IMR-90 (cell line): ENCODE measurements around the gene FBXO34. TPM values are rescaled to one million over a fixed set of nuclear protein-coding genes. Genes with fewer than 3 reads are reported as not detected.
A peak's percentile ranks its signal among the peaks of the same experiment; 100 is the strongest.

Experiments
- ATAC-seq: fragments of 200-7000 bp; cut with Tn5 transposase; 2 replicates; pipeline ENCODE4 v1.9.1; 2020; ENCODE audit warnings: low read depth, mild to moderate bottlenecking, moderate library complexity
- BruUV-seq: library from RNA; stranded (reverse); fragments of 400-500 nt; replicated peaks from 2 replicates; lab custom pipeline; 2021; lab: Mats Ljungman, UMichigan
- CTCF ChIA-PET: fragments of 300-600 bp; formaldehyde crosslinking; extraction: SDS; loops from one replicate; lab custom pipeline; 2021; ENCODE audit warnings: antibody characterized with exemption; lab: Yijun Ruan, JAX
- POLR2A ChIA-PET: fragments of 300-600 bp; sonication (Branson Sonifier 250); formaldehyde crosslinking; loops from one replicate; lab custom pipeline; 2022; ENCODE audit warnings: antibody characterized with exemption; ENCODE audit not compliant: unreplicated experiment; lab: Charles Lee
- DNase-seq: peaks from one replicate; pipeline ENCODE4 v3.0.0; 2013
- H2AFZ ChIP-seq: replicated peaks from 2 replicates; pipeline ENCODE3; 2013; ENCODE audit warnings: low read length, mild to moderate bottlenecking; ENCODE audit not compliant: poor library complexity
- H2AK5ac ChIP-seq: 2 replicates; pipeline ENCODE4 v1.6.1; 2013; ENCODE audit warnings: low read depth, low read length, inconsistent platforms
- H2AK9ac ChIP-seq: replicated peaks from 2 replicates; pipeline ENCODE3; 2013; ENCODE audit warnings: mild to moderate bottlenecking, low read depth, low read length, moderate library complexity; ENCODE audit not compliant: poor library complexity
- H2BK120ac ChIP-seq: 2 replicates; pipeline ENCODE4 v1.6.1; 2013; ENCODE audit warnings: low read depth, low read length, inconsistent platforms
- H2BK15ac ChIP-seq: 3 replicates; pipeline ENCODE4 v1.6.1; 2013; ENCODE audit warnings: low read depth, low read length, inconsistent platforms
- H2BK20ac ChIP-seq: 2 replicates; pipeline ENCODE4 v1.6.1; 2013; ENCODE audit warnings: low read depth, mild to moderate bottlenecking, inconsistent platforms, low read length, moderate library complexity
- H2BK5ac ChIP-seq: 2 replicates; pipeline ENCODE4 v1.6.1; 2013; ENCODE audit warnings: mild to moderate bottlenecking, low read depth, low read length, inconsistent platforms; ENCODE audit not compliant: poor library complexity, severe bottlenecking
- H3K14ac ChIP-seq: replicated peaks from 2 replicates; pipeline ENCODE4 v1.6.1; 2013; ENCODE audit warnings: low read depth, low read length, inconsistent platforms
- H3K18ac ChIP-seq: 2 replicates; pipeline ENCODE4 v1.6.1; 2013; ENCODE audit warnings: low read depth, low read length, control low read depth
- H3K23ac ChIP-seq: 2 replicates; pipeline ENCODE4 v1.6.1; 2013; ENCODE audit warnings: low read depth, low read length, inconsistent platforms
- H3K27ac ChIP-seq: 2 replicates; pipeline ENCODE4 v1.5.1; 2013; ENCODE audit warnings: mild to moderate bottlenecking, control low read depth, low read length; ENCODE audit not compliant: insufficient read depth
- H3K27me3 ChIP-seq: 2 replicates; pipeline ENCODE4 v1.6.1; 2013; ENCODE audit warnings: low read length; ENCODE audit not compliant: control insufficient read depth, insufficient read depth
- H3K36me3 ChIP-seq: 2 replicates; pipeline ENCODE4 v1.6.1; 2013; ENCODE audit warnings: low read length, mixed read lengths; ENCODE audit not compliant: control insufficient read depth, insufficient read depth
- H3K4ac ChIP-seq: 2 replicates; pipeline ENCODE4 v1.6.1; 2013; ENCODE audit warnings: low read depth, low read length, inconsistent platforms
- H3K4me1 ChIP-seq: 2 replicates; pipeline ENCODE4 v1.6.1; 2013; ENCODE audit warnings: low read length, mixed read lengths; ENCODE audit not compliant: control insufficient read depth, insufficient read depth
- H3K4me2 ChIP-seq: 2 replicates; pipeline ENCODE4 v1.6.1; 2013; ENCODE audit warnings: low read depth, mild to moderate bottlenecking, control low read depth, low read length, moderate library complexity
- H3K4me3 ChIP-seq: 2 replicates; pipeline ENCODE4 v1.5.1; 2013; ENCODE audit warnings: low read depth, mild to moderate bottlenecking, control low read depth, low read length, moderate library complexity; ENCODE audit not compliant: insufficient read depth
- H3K56ac ChIP-seq: 2 replicates; pipeline ENCODE4 v1.6.1; 2013; ENCODE audit warnings: low read length, inconsistent platforms; ENCODE audit not compliant: insufficient read depth; ENCODE audit errors: extremely low read depth
- H3K79me1 ChIP-seq, 2 experiments: 2 replicates each; pipeline ENCODE4 v1.6.1; 2013; ENCODE audit warnings: low read length in 2 of 2, inconsistent platforms in 1 of 2, low read depth in 1 of 2
- H3K9ac ChIP-seq: 2 replicates; pipeline ENCODE4 v1.6.1; 2013; ENCODE audit warnings: low read depth, low read length, control low read depth
- H3K9me1 ChIP-seq: 2 replicates; pipeline ENCODE4 v1.6.1; 2013; ENCODE audit warnings: low read length, inconsistent platforms; ENCODE audit not compliant: insufficient read depth
- H3K9me3 ChIP-seq: 2 replicates; pipeline ENCODE4 v1.6.1; 2013; ENCODE audit warnings: low read length; ENCODE audit not compliant: control insufficient read depth, insufficient read depth
- H4K20me1 ChIP-seq: 2 replicates; pipeline ENCODE4 v1.6.1; 2013; ENCODE audit warnings: low read length, inconsistent platforms; ENCODE audit not compliant: insufficient read depth
- H4K5ac ChIP-seq: 2 replicates; pipeline ENCODE4 v1.6.1; 2013; ENCODE audit warnings: mild to moderate bottlenecking, low read depth, low read length, control low read depth
- H4K8ac ChIP-seq, 2 experiments: 2 replicates each; pipeline ENCODE4 v1.6.1; 2013; ENCODE audit warnings: low read depth in 2 of 2, low read length in 2 of 2, control low read depth in 1 of 2, inconsistent platforms in 1 of 2
- H4K91ac ChIP-seq: 2 replicates; pipeline ENCODE4 v1.6.1; 2013; ENCODE audit warnings: low read depth, low read length, inconsistent platforms; ENCODE audit not compliant: insufficient read depth
- BHLHE40 ChIP-seq: fragments of 150-350 bp; IDR thresholded peaks from 2 replicates; pipeline ENCODE4 v1.6.1; 2016; ENCODE audit warnings: mild to moderate bottlenecking, low read depth, low read length
- CEBPB ChIP-seq: IDR thresholded peaks from 2 replicates; pipeline ENCODE4 v1.6.1; 2012; ENCODE audit warnings: low read depth, low read length, improper control_type of control experiment
- CHD1 ChIP-seq: IDR thresholded peaks from 2 replicates; pipeline ENCODE4 v1.6.1; 2012; ENCODE audit warnings: low read depth, low read length, improper control_type of control experiment
- MAFK ChIP-seq: IDR thresholded peaks from 2 replicates; pipeline ENCODE4 v1.6.1; 2012; ENCODE audit warnings: low read depth, low read length, improper control_type of control experiment
- MAZ ChIP-seq: IDR thresholded peaks from 2 replicates; pipeline ENCODE4 v1.6.1; 2012; ENCODE audit warnings: low read depth, mild to moderate bottlenecking, low read length, improper control_type of control experiment, moderate library complexity, borderline replicate concordance
- MXI1 ChIP-seq: IDR thresholded peaks from 2 replicates; pipeline ENCODE4 v1.6.1; 2012; ENCODE audit warnings: low read depth, mild to moderate bottlenecking, low read length, moderate library complexity, borderline replicate concordance
- RAD21 ChIP-seq: IDR thresholded peaks from 2 replicates; pipeline ENCODE4 v1.6.1; 2012; ENCODE audit warnings: low read length, improper control_type of control experiment
- RFX5 ChIP-seq: IDR thresholded peaks from 2 replicates; pipeline ENCODE4 v1.8.0; 2012; ENCODE audit warnings: low read depth, mild to moderate bottlenecking, low read length, moderate library complexity
- SMC3 ChIP-seq: fragments of 150-350 bp; IDR thresholded peaks from 2 replicates; pipeline ENCODE4 v1.6.1; 2016; ENCODE audit warnings: low read depth, mild to moderate bottlenecking, antibody characterized with exemption, low read length, moderate library complexity
- WGBS, 2 experiments: methylation state at CpG; one replicate each; pipeline versions ENCODE4 v1.1.5 to v1.1.7; 2013; ENCODE audit warnings: missing lambda C conversion rate in 2 of 2; ENCODE audit not compliant: insufficient read length in 1 of 2; ENCODE audit errors: extremely low coverage in 2 of 2; 5-methylcytosine and 5-hydroxymethylcytosine counted together
- dilution Hi-C: fragments of 300-500 bp; cut with HindIII; formaldehyde crosslinking; loops from one replicate; pipeline ENCODE4 v1.14.3; 2018; ENCODE audit warnings: low sequenced_read_pairs; ENCODE audit not compliant: unreplicated experiment
- in situ Hi-C: fragments of 300-500 bp; cut with MboI; formaldehyde crosslinking; loops from 3 replicates; pipeline ENCODE4 v1.14.3; 2019; ENCODE audit warnings: low sequenced_read_pairs, inconsistent platforms, mixed read lengths
- intact Hi-C: fragments of 100-400 bp; cut with micrococcal nuclease; formaldehyde crosslinking; loops from 2 replicates; pipeline ENCODE4 v1.10.0; 2022
- polyA plus RNA-seq, 3 experiments: library from polyadenylated mRNA; depleted of rRNA; stranded (reverse); fragments of >200 nt; gene quantifications; 2 replicates each; pipeline ENCODE4 v1.2.3, GENCODE V29; 2012; ENCODE audit warnings: low replicate concordance in 1 of 3
- total RNA-seq: library from RNA; depleted of rRNA; stranded (reverse); fragments of >200 nt; gene quantifications from 2 replicates; pipeline ENCODE4 v1.2.3, GENCODE V29; 2012
- TF ChIP-seq, protein P1 (sequence below): fragments of 150-350 bp; IDR thresholded peaks from 2 replicates; pipeline ENCODE4 v1.6.1; 2016; ENCODE audit warnings: low read depth, mild to moderate bottlenecking, low read length, moderate library complexity, borderline replicate concordance

FBXO34 gene
- total and polyA plus RNA-seq, 2 of the 4 experiments (the other 2 are of a cell fraction) = 15.4 to 35.1 TPM

DNA sequence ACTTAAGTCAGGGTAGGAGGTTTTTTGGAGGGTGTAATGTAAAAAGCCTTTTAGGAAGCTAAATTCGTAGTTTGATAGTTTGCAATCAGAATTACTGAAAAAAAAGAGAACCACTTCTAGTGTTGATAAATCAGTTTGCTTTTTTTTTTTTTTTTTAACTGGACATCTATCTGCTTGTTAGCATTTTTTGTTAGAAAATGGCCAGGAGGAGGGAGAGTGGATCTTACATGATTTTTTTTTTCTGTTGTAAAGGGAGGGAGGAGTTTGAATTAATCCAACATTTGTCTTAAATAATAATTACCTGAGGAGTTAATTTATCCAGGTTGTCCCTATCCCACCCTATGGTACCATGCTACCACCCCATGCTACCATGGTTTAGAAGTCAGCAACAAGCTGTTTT, 1.2 kb downstream of the FBXO34 start:
- in situ Hi-C loops (no loop called here), intact Hi-C loops (no loop called here), dilution Hi-C loops (no loop called here)
- no CpG with 5 or more reads among the region's 1 CpG for WGBS, 2 experiments
- Histone ChIP-seq H2AK5ac (no peak overlapping the region), H2BK120ac (no peak overlapping the region), H3K9me1 (0 out of 2 replicates have a peak, but pooled peaks cover 3% of the 10 kb centered on the region), H4K5ac (no peak overlapping the region), H3K56ac (no peak overlapping the region), H3K4ac (no peak overlapping the region), H4K20me1 (peaks cover 37% of the 10 kb centered on the region; the same call in 1 of the 2 replicates), H2AFZ (no peak overlapping the region), H2BK15ac (no peak overlapping the region), H3K27ac (no peak overlapping the region), H3K23ac (peak overlapping the region; percentile 91; the same call in 1 of the 2 replicates), H3K79me1 (peaks cover 6 to 46% of the 10 kb centered on the region in 2 experiments), H3K4me3 (peak overlapping the region; percentile 100), H3K14ac (0 out of 2 replicates have a peak overlapping the region, but pooled peaks have one; percentile 10), H3K9me3 (no peaks in the 10 kb centered on the region), H3K27me3 (no peaks in the 10 kb centered on the region), H4K91ac (no peak overlapping the region), H3K18ac (no peak overlapping the region), H3K36me3 (no peaks in the 10 kb centered on the region), H2AK9ac (no peak overlapping the region), H3K4me2 (peak overlapping the region; percentile 78), H4K8ac (no peak overlapping the region; a peak in 1 of 4 replicates), H2BK20ac (no peak overlapping the region), H3K4me1 (peaks cover 2% of the 10 kb centered on the region), H2BK5ac (peak overlapping the region; percentile 70), H3K9ac (peak overlapping the region; percentile 91; the same call in 1 of the 2 replicates)
- DNase-seq (no peak), ATAC-seq (no peak)
- no TSS peak for BruUV-seq
- POLR2A ChIA-PET = no interaction called here
- CTCF ChIA-PET = interaction anchor here (0.6 to 0.7 kb wide), 2 partner anchors 12 to 121 kb away, joined by 3 read pairs; no protein-coding TSS in a partner anchor
- TF ChIP-seq MAZ = no peak
- TF ChIP-seq, protein P1, sequence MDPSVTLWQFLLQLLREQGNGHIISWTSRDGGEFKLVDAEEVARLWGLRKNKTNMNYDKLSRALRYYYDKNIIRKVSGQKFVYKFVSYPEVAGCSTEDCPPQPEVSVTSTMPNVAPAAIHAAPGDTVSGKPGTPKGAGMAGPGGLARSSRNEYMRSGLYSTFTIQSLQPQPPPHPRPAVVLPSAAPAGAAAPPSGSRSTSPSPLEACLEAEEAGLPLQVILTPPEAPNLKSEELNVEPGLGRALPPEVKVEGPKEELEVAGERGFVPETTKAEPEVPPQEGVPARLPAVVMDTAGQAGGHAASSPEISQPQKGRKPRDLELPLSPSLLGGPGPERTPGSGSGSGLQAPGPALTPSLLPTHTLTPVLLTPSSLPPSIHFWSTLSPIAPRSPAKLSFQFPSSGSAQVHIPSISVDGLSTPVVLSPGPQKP = no peak
- TF ChIP-seq MXI1 = no peak
- no peak for TF ChIP-seq RAD21
- no peak for TF ChIP-seq MAFK
- TF ChIP-seq CEBPB = no peak
- no peak for TF ChIP-seq BHLHE40
- TF ChIP-seq SMC3 = no peak
- no peak for TF ChIP-seq RFX5
- no peak for TF ChIP-seq CHD1
